ENCODE data around the gene CABP2.
"Not testable (repeated sequence)": the region's sequence is repeated elsewhere in the genome, so short reads cannot be mapped to it uniquely, and the experiment has no call there.

CABP2 gene

DNA sequence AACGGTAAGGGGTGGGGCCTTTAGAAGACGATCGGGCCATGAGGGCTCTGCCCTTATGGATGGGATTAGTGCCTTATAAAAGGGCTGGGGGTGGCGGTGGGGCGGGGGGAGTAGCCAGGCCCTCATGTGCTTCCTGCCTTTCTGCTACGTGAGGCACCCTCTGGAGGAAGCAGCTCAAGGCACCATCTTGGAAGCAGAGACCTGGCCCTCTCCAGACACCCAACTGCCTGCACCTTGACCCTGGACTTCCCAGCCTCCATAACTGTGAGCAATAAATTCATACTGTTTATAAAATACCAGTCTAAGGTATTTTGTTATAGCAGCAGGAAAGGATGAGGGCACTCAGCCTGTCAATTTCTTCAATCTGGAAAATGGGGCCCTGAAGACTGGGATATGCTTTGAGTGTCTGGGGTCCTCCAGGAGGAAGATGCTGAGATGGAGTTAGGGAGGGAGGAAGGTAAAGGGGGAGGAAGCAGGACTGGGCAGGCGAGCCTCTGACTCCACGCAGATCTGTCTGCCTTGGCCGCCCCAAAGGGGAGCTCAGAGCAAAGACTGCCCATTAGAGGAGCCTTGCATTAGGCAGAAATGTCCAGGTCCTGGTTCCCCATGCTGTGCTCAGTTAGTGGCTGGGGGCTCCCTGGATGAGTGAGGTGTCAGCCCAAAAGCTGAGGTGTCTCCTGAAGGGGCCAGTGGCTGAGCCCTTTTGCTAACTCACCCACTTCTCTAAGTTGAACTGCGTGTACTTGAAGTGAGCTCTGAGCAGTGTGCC is 5.3 kb downstream of the CABP2 start:
- TF ChIP-seq, protein P1, sequence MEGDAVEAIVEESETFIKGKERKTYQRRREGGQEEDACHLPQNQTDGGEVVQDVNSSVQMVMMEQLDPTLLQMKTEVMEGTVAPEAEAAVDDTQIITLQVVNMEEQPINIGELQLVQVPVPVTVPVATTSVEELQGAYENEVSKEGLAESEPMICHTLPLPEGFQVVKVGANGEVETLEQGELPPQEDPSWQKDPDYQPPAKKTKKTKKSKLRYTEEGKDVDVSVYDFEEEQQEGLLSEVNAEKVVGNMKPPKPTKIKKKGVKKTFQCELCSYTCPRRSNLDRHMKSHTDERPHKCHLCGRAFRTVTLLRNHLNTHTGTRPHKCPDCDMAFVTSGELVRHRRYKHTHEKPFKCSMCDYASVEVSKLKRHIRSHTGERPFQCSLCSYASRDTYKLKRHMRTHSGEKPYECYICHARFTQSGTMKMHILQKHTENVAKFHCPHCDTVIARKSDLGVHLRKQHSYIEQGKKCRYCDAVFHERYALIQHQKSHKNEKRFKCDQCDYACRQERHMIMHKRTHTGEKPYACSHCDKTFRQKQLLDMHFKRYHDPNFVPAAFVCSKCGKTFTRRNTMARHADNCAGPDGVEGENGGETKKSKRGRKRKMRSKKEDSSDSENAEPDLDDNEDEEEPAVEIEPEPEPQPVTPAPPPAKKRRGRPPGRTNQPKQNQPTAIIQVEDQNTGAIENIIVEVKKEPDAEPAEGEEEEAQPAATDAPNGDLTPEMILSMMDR (IDR thresholded peaks at IDR 0.05; ENCODE audit: low read depth, low read length), result no peak
- DNase-seq (ENCODE audit: extremely low read depth, low read depth), result no peak

DNA sequence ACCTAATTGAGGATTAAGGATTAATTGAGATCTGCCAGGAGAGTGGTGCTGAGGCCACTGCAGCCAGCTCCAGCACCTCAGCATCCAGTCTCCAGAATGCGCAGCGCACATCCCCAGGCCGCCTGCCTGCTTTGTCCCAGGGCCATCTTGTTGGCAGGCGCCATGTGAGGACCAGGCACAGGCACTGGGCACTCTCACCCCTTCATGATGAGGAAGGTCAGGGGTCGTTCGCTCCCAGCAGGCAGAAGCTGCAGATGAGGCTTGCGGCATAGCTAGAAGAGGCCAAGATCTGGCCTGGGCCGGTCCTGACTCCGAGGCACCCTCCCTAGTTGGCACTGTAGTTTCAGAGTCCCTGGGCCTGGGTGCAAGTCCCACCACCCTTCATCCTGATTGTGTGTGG is 6.4 kb downstream of the CABP2 start:
- no peak for DNase-seq (ENCODE audit: extremely low read depth, low read depth)
- TF ChIP-seq, protein P1 (IDR thresholded peaks at IDR 0.05; ENCODE audit: low read depth, low read length), result no peak

- TF ChIP-seq, protein P1 (IDR thresholded peaks at IDR 0.05; ENCODE audit: low read depth, low read length), result no peak
- DNase-seq (ENCODE audit: extremely low read depth, low read depth), result no peak
Observed at GRCh38 chr11:67514116-67514515, 9.1 kb downstream of the CABP2 start.

DNA sequence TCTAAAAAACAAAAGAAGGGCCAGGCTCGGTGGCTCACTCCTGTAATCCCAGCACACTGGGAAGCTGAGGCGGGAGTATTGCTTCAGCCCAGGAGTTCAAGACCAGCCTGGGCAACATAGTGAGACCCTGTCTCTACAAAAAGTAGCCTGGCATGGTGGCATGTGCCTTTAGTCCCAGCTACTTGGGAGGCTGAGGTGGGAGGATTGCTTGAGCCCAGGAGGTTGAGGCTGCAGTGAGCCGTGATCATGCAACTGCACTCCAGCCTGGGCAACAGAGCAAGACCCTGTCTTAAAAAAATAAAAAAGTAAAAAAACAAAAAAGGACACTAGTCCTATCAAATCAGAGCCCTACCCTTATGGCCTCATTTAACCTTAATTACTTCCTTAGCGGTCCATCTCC is 11.7 kb downstream of the CABP2 start:
- not testable (repeated sequence) for DNase-seq (ENCODE audit: extremely low read depth, low read depth)

DNA sequence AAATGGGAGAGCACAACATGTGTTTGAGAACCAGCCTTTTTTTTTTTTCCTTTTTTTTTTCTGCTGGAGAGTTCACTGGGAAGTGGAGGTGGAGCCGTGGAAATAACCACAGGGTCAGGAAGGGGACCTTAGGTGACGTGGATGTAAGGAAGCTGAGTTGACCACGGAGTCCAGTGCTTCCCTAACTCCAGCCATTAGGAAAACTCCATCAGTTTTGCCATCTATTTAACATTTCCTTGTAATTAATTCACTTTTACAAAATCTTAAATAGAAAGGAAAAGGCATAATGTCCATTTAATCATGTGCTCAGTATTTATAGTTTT is 13.3 kb downstream of the CABP2 start:
- TF ChIP-seq, protein P1 (IDR thresholded peaks at IDR 0.05; ENCODE audit: low read depth, low read length), result no peak
- DNase-seq (ENCODE audit: extremely low read depth, low read depth), result no peak

DNA sequence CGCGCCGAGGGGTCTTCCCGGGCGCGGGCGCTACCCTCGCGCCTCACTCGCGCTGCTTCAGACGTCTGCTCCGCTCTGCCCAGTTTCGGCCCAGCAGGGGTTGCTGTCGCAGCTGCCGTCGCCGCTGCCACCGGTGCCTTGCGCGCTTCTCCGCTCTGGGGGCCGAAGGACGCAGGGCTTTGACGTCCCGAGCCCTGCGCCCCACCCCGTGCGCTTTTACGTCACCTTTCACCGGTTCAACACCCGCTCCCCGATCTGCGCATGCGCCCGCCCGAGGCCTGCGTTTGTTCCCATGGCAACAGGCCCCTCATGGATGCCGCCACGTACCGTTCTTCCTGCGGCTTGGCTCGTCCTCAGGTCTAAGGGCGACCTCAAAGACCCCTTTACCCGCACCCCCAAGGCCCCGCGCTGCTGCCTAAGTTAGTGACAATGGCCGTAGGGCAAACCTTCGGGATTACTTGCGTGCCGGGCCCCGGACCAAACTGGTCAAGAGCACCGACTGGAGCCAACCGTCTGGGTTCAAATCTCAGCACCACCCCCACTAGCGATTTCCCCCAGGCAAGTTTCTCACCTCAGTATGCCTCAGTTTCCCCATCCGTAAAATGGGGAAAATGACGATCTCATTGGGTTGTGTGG is 14.6 kb downstream of the CABP2 start:
- TF ChIP-seq, protein P1 (IDR thresholded peaks at IDR 0.05; ENCODE audit: low read depth, low read length), result no peak
- DNase-seq (ENCODE audit: extremely low read depth, low read depth), result peak; percentile 92

DNA sequence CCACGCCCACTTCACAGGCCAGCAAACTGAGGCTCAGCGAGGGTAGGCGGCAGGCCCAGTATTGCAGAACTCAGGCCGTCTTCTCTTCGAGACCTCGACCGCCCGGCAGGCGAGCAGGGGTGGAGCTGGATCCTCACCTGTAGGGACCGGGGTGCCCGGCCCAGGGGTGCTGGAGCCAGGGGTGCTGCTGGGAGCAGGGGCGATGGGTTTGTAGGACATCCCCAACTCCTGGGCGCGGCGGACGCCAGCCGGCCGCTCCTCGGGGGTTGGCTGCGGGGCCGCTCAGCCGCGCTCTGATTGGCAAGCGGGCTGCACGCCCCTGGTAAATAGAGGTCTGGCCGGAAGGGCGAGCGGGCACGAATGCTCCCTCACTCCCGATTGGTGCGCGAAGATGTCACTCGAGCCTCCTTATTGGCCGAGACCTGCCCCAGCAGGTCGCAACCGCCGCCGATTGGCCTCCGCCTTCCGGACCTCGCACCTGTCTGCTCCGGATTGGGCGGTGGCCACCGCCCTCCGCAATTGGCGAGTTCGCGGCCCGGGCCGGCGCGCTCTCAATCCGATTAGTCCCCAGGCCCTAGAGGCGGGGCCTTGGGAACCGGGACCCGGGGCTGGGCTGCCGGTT is 15.3 kb downstream of the CABP2 start, which contains the start of gene CDK2AP2:
CDK2AP2 (minus strand) TSS at position 299 of the 622 bp plus-strand sequence; CDS start at position 219, 80 bp downstream.
- TF ChIP-seq, protein P1 (IDR thresholded peaks at IDR 0.05; ENCODE audit: low read depth, low read length), result no peak
- peak; percentile 99 for DNase-seq (ENCODE audit: extremely low read depth, low read depth)

All from AG09319 (cell line).